ENCODE results near the gene PARP3.
"Not testable (repeated sequence)": the region's sequence is repeated elsewhere in the genome, so short reads cannot be mapped to it uniquely, and the experiment has no call there.

The PARP3 gene

DNA sequence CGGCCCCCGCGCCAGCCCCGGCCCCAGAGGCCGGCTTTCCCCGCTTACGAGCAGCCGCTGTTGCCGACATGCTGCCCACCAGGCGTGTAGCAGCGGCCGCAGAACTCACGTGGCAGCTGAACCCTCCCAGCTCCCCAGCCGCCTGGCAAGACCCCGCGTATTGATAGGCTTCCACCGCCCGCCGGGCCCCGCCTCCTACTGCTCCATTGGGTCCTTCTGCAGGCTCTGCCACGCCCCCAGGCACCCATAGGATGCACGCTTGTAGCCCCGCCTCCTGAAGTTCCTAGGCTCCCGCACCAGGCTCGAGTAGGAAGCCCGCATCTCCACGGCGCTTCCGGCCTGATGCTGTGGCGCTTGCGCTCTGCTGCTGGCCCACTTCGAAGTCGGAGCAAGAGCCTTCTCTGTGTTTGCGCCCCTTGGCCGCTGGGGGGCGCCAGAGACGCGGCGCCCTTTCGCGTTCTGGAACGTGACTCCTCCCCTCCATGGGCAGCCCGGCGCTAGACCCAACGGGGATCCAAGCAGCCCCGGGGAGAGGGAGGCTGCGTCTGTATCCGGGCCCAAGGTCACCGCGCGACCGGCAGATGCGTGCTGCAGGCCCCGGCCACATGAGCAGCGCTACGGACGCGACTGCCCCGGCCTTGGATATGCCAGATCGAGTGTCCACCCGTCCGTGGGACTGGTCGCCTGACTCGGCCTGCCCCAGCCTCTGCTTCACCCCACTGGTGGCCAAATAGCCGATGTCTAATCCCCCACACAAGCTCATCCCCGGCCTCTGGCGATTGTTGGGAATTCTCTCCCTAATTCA, at the start of gene PARP3, which contains the start of gene RRP9:
TSS of gene PARP3 (plus strand) at position 566 of the 805 bp plus-strand sequence. CDS start 993 bp downstream, outside the sequence.
TSS of gene RRP9 (minus strand) at position 107 of the 805 bp plus-strand sequence. CDS start at position 70, 37 bp downstream.
- DNase-seq: peak; percentile 96 to 99

- DNase-seq: no peak
These were observed 47.8 kb upstream of the PARP3 start for GRCh38 chr3:51894391-51894790.

- DNase-seq: no peak
These were observed 47.2 kb upstream of the PARP3 start for GRCh38 chr3:51894939-51895338.

- DNase-seq: no peak
These were observed 45.4 kb upstream of the PARP3 start for GRCh38 chr3:51896607-51897305.

DNA sequence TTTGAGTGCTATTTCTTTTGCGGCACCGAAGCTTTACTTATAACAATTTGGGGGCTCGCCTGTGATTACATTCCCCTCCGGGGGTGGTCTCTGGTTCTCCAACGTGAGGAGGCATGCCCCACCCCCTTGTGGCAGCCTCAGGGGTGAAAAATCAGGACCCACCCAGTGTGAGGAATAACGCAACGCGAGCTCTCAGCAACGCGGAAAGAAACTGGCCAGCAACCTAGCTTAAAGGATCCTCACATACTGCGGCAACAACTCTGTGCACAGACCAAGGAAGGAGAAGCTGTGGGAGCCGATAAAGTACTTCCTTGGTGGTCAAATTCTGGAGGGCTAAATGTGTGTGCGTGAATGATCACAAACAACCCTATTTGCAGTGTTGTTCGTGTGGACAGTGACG, 44.8 kb upstream of the PARP3 start:
- no peak for DNase-seq

DNA sequence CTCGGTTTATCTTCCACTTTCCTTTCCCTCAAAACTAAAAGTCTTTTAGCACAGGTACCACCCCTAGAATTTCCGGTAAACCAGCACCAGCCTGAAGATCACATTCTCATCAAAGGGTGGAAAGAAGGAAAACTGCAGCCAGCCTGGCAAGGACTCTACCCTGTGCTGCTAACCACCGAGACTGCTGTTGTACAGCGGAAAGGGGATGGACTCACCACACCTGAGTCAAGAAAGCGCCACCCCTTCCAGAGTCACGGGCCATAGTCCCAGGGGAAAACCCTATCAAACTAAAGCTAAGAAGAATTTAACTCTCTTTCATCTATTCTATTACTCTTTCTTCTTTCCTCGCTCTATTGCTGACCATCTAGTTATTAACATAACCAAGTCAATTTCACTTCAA, 42.1 kb upstream of the PARP3 start:
- DNase-seq: not testable (repeated sequence)

DNA sequence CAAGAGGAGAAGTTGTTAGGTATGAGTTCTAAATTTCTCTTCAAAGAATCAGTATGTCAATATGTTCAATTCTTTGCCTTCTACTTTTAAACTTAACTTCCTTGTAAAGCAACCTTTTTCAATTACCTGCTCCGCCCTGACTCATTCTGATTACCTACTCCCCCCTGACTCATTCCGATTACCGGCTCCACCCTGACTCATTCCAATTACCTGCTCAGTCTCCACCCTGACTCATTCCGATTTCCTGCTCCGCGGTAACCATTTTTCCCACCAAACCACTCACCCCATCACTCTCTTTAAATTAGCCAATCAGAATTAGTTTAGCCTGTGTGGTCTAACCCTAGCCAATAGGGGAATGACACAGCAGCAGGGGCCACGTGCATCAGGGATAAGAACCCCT, 39.8 kb upstream of the PARP3 start:
- DNase-seq: not testable (repeated sequence)

GRCh38 chr3:51904034-51904823, 37.9 kb upstream of the PARP3 start:
- no peak for DNase-seq

- DNase-seq: no peak
These were observed 34.1 kb upstream of the PARP3 start for GRCh38 chr3:51908026-51908425.

DNA sequence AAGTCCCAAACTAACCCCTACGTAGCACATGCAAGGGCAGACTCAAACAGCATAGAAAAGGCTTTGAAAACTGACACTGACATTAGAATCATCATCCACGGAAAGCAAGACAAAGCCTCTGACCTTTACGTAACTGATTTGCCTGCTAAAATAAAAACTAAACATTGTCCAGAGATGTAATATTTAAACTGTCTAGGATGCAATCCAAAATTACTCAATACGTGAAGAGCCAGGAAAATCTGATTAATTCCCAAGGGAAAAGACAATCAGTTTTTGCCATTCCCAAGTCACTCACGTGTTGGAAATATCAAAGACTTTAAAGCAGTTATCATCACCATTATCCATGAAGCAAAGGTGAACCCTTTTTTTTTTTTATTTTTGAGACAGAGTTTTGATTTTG, 25.7 kb upstream of the PARP3 start:
- DNase-seq: no peak

- no peak for DNase-seq
These were observed 21.0 kb upstream of the PARP3 start for GRCh38 chr3:51921081-51921578.

GRCh38 chr3:51927061-51927977, 14.8 kb upstream of the PARP3 start:
- DNase-seq: no peak

DNA sequence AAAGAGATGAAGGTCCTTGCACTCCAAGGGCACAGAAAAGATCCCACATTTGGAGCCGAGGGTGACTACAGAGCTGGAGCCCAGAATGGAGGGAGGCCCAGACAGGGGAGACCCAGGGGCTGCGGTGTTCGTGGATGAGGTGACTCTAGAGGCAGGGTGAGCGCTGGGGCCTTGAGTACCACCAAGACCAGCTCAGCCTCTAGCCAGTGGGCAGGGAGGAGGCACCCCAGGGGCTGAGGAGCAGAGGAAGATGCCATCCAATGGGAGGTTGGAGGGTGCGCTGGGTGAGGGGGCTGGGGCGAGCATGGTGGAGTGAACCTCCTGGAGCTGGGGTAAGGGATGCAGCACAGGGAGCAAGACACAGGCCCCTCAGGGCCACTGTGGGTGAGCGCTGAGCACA, 13.7 kb upstream of the PARP3 start:
- no peak for DNase-seq

GRCh38 chr3:51928981-51929380, 13.2 kb upstream of the PARP3 start:
- DNase-seq: not testable (repeated sequence)

- no peak for DNase-seq
These were observed 12.7 kb upstream of the PARP3 start for GRCh38 chr3:51929420-51930003.

GRCh38 chr3:51930439-51930838, 11.7 kb upstream of the PARP3 start:
- DNase-seq: no peak

DNA sequence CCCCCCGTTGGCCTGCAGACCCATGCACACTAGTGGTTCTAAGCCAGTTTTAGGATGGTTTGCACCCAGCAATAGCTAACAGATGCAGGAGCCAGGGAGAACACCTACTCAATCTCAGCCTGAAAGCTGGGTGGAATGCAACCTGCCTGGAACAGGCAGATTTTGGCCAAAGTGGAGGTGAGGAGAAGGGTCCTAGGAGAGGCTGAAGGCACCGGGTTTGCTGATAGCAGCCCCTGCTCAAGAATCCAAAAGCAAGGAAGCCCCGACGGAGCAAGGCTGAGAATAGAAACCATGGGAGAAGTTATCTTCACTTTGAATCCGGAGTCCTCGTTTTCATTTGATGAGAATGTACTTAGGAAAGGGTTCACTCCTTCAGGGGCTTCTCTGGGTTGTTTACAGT, 10.4 kb upstream of the PARP3 start:
- no peak for DNase-seq

DNA sequence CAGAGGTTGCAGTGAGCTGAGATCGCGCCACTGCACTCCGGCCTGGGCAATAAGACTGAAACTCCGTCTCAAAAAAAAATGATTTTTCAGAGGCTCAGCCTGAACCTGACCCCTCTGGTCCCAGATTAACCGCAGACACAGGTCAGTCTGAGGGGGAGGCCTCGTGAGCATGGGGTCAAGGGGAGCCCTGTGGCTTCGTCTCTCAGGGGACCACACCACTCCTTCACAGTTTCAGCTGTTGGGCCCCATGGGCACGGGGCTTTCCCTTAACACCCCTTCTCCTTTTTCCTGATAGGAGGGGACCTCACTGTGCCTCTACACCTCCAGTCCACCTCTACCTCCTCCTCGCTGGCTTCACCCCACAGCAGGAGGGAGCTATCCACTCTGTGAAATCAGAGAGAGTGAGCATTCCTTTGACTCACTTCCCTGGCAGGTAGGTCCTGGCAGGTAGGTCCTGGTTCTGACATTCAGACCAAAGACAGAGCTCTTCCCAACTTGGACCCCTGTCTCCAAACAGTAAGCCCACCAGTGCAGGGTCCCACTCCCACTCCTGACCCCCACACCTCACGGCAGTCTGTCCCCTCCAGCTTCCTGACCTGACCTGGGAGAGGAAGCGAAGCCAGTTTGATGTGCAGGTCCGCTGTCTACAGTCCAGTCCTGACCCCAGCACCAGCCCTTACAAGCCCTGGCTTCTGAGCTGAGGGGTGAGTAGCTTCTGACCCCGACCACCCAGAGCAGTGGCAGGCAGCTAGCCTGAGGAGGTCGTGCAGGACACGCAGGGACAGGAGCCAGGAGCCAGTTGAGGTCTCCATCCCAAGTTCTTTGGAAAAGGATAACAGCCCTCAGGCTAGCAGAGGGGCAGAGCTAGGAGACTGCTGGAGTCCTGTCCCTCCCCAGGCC, 9.4 kb upstream of the PARP3 start:
- no peak for DNase-seq

DNA sequence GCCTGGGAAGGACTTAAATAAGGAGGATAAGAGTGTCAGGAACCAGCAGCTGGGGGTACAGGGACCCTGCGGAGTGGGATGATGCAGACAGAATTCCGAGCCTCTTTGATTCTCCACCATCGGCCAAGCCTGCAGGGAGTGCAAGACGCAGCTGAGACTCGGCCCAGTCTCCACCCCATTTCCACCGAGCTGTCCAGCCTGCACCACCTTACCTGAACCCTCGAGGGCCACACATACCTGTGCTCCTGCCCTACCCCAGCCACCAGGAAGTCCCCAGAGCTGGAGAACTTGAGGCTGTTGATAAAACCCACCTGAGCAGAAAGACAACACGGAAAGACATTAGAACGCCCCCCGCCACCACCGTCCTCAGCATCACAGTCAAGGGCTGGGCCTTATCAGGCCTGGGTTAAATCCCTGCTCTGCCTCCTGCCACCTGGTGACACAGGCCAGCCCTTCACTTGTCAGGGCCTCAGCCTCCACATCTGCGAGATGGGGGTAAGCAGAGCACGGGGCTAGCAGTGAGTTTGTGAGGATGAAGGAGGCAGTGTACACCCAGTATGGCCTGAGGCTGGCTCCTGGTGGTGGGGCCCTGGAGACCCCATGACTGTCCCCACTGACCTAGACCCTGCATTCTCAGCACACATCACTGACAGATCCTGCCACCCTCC, 8.6 kb upstream of the PARP3 start:
- DNase-seq: no peak
